GM23248 (cell line): ENCODE measurements around the gene STOX1.

Source experiments
- EZH2 ChIP-seq: fragments of 200-600 bp; sonication (generic); IDR thresholded peaks from 2 replicates; pipeline ENCODE4 v1.6.1; 2018; ENCODE audit warnings: antibody characterized with exemption, mild to moderate bottlenecking; ENCODE audit not compliant: insufficient read depth, poor library complexity, severe bottlenecking
- EZH2phosphoT487 ChIP-seq: fragments of 200-600 bp; sonication (generic); IDR thresholded peaks from 2 replicates; pipeline ENCODE4 v1.6.1; 2018; ENCODE audit warnings: antibody characterized with exemption, moderate library complexity, mild to moderate bottlenecking, low read depth; ENCODE audit not compliant: insufficient read depth

GRCh38 chr10:68796605-68797004 lies 30.7 kb upstream of the STOX1 start:
- TF ChIP-seq EZH2phosphoT487: no peak
- no peak for TF ChIP-seq EZH2
